Colonic mucosa (tissue), 4 donors: ENCODE data around the gene UBE2Q2. TPM values are rescaled to one million over a fixed set of nuclear protein-coding genes. Genes with fewer than 3 reads are reported as not detected.

Experiments used
- DNase-seq: peaks from one replicate; pipeline ENCODE4 v3.0.0-alpha.2; 2020
- H3K27ac ChIP-seq: fragments of 200-600 bp; one replicate; pipeline ENCODE4 v1.8.0; 2021
- H3K27me3 ChIP-seq: fragments of 200-600 bp; one replicate; pipeline ENCODE4 v1.8.0; 2021
- H3K36me3 ChIP-seq: fragments of 200-600 bp; one replicate; pipeline ENCODE4 v1.8.0; 2021
- H3K4me1 ChIP-seq: fragments of 200-600 bp; one replicate; pipeline ENCODE4 v1.8.0; 2021; ENCODE audit warnings: mild to moderate bottlenecking
- H3K4me3 ChIP-seq: fragments of 200-600 bp; one replicate; pipeline ENCODE4 v1.8.0; 2021
- H3K9ac ChIP-seq, 2 donors: one replicate each; pipeline ENCODE4 v1.7.0; 2013; ENCODE audit warnings: control low read depth in 2 of 2, low read depth in 2 of 2, low read length in 2 of 2
- H3K9me3 ChIP-seq: fragments of 200-600 bp; one replicate; pipeline ENCODE4 v1.8.0; 2021
- CTCF ChIP-seq: fragments of 200-600 bp; IDR thresholded peaks from one replicate; pipeline ENCODE4 v1.8.0; 2022; ENCODE audit warnings: antibody characterized with exemption, mild to moderate bottlenecking
- intact Hi-C: fragments of 100-400 bp; cut with DNase I; formaldehyde crosslinking; loops from one replicate; pipeline ENCODE4 v1.14.1; 2022
- total RNA-seq, 2 donors: library from RNA; stranded (reverse); fragmentation: NEBNext Ultra II Directional in 1 of 2; extraction: Animal tissue kit (Norgen Biotek cat#: 25700) in 1 of 2; gene quantifications; one replicate each; pipeline ENCODE4 v1.2.1, GENCODE V29; 2021
- donor health status: healthy.
- donor health status: DM: no; HTN: no; CAD: no.
- donor health status: DM: no; HTN: no; CAD: no.

UBE2Q2 gene
- total RNA-seq, 2 donors from 2014 or later = 16.6 to 25.1 TPM

- intact Hi-C loops = no loop called here
- no peaks in the 10 kb centered on the region for H3K4me1 ChIP-seq
- no peaks in the 10 kb centered on the region for H3K27me3 ChIP-seq
- H3K36me3 ChIP-seq = no peaks in the 10 kb centered on the region
- no peak overlapping the region for H3K27ac ChIP-seq
- DNase-seq = no peak
- TF ChIP-seq CTCF = no peak
- no peak overlapping the region for H3K9ac ChIP-seq
- no peaks in the 10 kb centered on the region for H3K9me3 ChIP-seq
- H3K4me3 ChIP-seq = no peak overlapping the region
Observed at GRCh38 chr15:75808563-75808962, 34.7 kb upstream of the UBE2Q2 start.

- Histone ChIP-seq H3K27ac (no peak overlapping the region), H3K9me3 (no peaks in the 10 kb centered on the region), H3K9ac (no peak overlapping the region), H3K4me3 (no peak overlapping the region), H3K27me3 (no peaks in the 10 kb centered on the region), H3K4me1 (no peaks in the 10 kb centered on the region), H3K36me3 (no peaks in the 10 kb centered on the region)
- intact Hi-C loops = loop anchor here (5.0 kb wide), 2 partner anchors 107 to 327 kb away; no protein-coding TSS in a partner anchor
- TF ChIP-seq CTCF = peak; percentile 38
- peak; percentile 25 for DNase-seq
Observed at GRCh38 chr15:75809986-75810750, 33.1 kb upstream of the UBE2Q2 start.

GRCh38 chr15:75810874-75811498, 32.3 kb upstream of the UBE2Q2 start:
- no peak overlapping the region for H3K4me3 ChIP-seq
- H3K4me1 ChIP-seq = no peaks in the 10 kb centered on the region
- no peak for DNase-seq
- no peak overlapping the region for H3K27ac ChIP-seq
- no peaks in the 10 kb centered on the region for H3K36me3 ChIP-seq
- intact Hi-C loops = loop anchor here (5.0 kb wide), 2 partner anchors 106 to 326 kb away; no protein-coding TSS in a partner anchor
- no peaks in the 10 kb centered on the region for H3K9me3 ChIP-seq
- no peaks in the 10 kb centered on the region for H3K27me3 ChIP-seq
- no peak for TF ChIP-seq CTCF
- no peak overlapping the region for H3K9ac ChIP-seq

GRCh38 chr15:75811626-75812025, 31.6 kb upstream of the UBE2Q2 start:
- no peak overlapping the region for H3K4me3 ChIP-seq
- no peaks in the 10 kb centered on the region for H3K9me3 ChIP-seq
- H3K27ac ChIP-seq = no peak overlapping the region
- TF ChIP-seq CTCF = no peak
- intact Hi-C loops = loop anchor here (5.0 kb wide), 2 partner anchors 106 to 326 kb away; no protein-coding TSS in a partner anchor
- no peaks in the 10 kb centered on the region for H3K27me3 ChIP-seq
- no peak overlapping the region for H3K9ac ChIP-seq
- no peaks in the 10 kb centered on the region for H3K4me1 ChIP-seq
- DNase-seq = no peak
- H3K36me3 ChIP-seq = no peaks in the 10 kb centered on the region

GRCh38 chr15:75814794-75815193, 28.5 kb upstream of the UBE2Q2 start:
- Histone ChIP-seq H3K4me1 (no peaks in the 10 kb centered on the region), H3K9ac (no peak overlapping the region), H3K4me3 (no peak overlapping the region), H3K9me3 (no peaks in the 10 kb centered on the region), H3K27me3 (no peaks in the 10 kb centered on the region), H3K36me3 (no peaks in the 10 kb centered on the region), H3K27ac (no peak overlapping the region)
- intact Hi-C loops = loop anchor here (5.0 kb wide), 2 partner anchors 103 to 323 kb away; no protein-coding TSS in a partner anchor
- no peak for DNase-seq
- TF ChIP-seq CTCF = no peak
